ENCODE results near the gene MYL5.
A peak's percentile ranks its signal among the peaks of the same experiment; 100 is the strongest.

The MYL5 gene

GRCh38 chr4:628311-628741 is 46.0 kb upstream of the MYL5 start:
- DNase-seq (ENCODE audit: low read depth): no peak
- H3K4me3 ChIP-seq (ENCODE audit: low read depth, low read length): no peak overlapping the region
- no peak for TF ChIP-seq CTCF (conservative IDR thresholded peaks at IDR 0.05; ENCODE audit: low read depth, low read length)

- DNase-seq (ENCODE audit: low read depth): no peak
- no peak overlapping the region for H3K4me3 ChIP-seq (ENCODE audit: low read depth, low read length)
- no peak for TF ChIP-seq CTCF (conservative IDR thresholded peaks at IDR 0.05; ENCODE audit: low read depth, low read length)
Measured at GRCh38 chr4:628821-629635, 45.3 kb upstream of the MYL5 start.

- TF ChIP-seq CTCF (conservative IDR thresholded peaks at IDR 0.05; ENCODE audit: low read depth, low read length): no peak
- no peak overlapping the region for H3K4me3 ChIP-seq (ENCODE audit: low read depth, low read length)
- DNase-seq (ENCODE audit: low read depth): no peak
Measured at GRCh38 chr4:629636-629914, 44.8 kb upstream of the MYL5 start.

GRCh38 chr4:629915-630641 is 44.3 kb upstream of the MYL5 start:
- DNase-seq (ENCODE audit: low read depth): peak; percentile 4
- H3K4me3 ChIP-seq (ENCODE audit: low read depth, low read length): no peak overlapping the region
- no peak for TF ChIP-seq CTCF (conservative IDR thresholded peaks at IDR 0.05; ENCODE audit: low read depth, low read length)

- H3K4me3 ChIP-seq (ENCODE audit: low read depth, low read length): no peak overlapping the region
- DNase-seq (ENCODE audit: low read depth): no peak
- TF ChIP-seq CTCF (conservative IDR thresholded peaks at IDR 0.05; ENCODE audit: low read depth, low read length): no peak
Measured at GRCh38 chr4:630656-631055, 43.7 kb upstream of the MYL5 start.

GRCh38 chr4:632196-632790 is 42.0 kb upstream of the MYL5 start:
- TF ChIP-seq CTCF (conservative IDR thresholded peaks at IDR 0.05; ENCODE audit: low read depth, low read length): no peak
- no peak overlapping the region for H3K4me3 ChIP-seq (ENCODE audit: low read depth, low read length)
- no peak for DNase-seq (ENCODE audit: low read depth)

Measured in choroid plexus epithelial cell (primary cell).